GM21381 (cell line): ENCODE data around the gene ANXA11.
A peak's percentile ranks its signal among the peaks of the same experiment; 100 is the strongest.

Source experiments
- ATAC-seq: cut with Tn5 transposase; IDR thresholded peaks from one replicate; pipeline ENCODE4 v1.9.1; 2021; ENCODE audit warnings: mild to moderate bottlenecking, moderate library complexity; ENCODE audit not compliant: unreplicated experiment

ANXA11 gene

GRCh38 chr10:80191589-80192270 is 13.6 kb downstream of the ANXA11 start:
- ATAC-seq, result no peak

DNA sequence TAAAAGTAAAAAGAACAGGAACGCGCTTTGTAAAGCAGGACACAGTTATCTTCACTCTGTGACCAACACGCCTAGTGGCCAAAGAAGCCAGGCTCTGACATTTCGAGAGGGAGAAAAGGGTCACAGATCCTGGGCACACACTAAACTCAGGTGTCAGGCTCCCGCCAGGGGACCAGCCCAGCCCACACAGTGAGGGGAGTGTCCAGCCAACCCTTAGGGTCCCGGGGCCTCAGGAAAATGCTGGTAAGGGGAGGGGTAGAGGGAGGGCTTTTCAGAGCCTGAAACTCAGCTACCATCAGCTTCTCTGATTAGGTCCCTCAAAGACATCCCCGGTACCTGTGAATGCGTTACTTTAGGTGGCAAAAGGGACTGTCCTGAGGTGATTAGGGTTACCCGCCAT is 16.6 kb downstream of the ANXA11 start:
- ATAC-seq, result no peak

- ATAC-seq, result peak; percentile 75
These were observed 17.6 kb downstream of the ANXA11 start for GRCh38 chr10:80187465-80188409.

DNA sequence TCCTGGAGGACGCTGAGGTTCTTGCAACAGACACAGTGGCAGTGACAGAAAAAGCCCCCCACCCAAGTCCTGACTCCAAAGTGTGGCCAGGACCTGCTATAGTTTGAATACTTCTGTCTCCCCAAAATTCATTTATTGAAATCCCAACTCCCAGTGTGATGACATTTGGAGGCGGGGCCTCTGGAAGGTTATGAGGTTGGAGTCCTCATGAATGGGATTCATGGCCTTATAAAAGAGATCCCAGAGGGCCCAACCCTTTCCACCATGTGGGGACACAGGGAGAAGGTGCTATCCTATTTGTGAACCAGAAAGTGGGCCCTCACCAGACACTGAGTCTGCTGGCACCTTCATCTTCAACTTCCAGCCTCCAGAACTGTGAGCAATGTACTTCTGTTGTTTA is 18.3 kb downstream of the ANXA11 start:
- no peak for ATAC-seq

DNA sequence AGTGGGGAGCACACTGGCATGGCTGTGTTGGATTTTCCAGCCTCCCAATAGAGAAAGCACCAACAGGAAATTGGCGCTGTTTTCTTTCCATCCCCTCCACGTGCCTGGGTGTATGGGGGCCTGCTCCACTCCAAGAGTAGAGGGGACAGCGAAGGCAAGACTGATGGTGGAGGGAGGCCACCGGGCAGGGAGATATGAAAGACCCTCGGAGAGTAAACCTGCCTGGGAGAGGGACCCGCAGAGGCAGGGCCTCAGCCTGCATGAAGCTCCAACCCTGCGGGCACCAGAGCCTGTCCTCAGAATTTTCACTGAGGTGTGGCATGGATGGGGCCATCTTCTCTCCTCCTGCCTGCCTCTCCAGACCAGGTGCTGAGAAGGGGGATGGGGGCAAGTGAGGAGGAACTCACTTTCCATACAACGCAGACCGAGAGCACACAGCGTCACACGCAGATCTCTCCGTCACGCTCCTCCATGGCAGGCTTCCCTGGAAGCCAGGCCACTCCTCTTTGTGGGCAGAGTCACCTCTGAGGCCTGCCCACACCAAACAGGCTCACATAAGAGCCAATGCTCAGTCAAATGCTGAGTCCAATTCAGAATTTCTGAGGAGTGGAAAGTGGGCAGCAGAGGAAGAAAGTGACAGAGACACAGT is 18.8 kb downstream of the ANXA11 start:
- no peak for ATAC-seq

- ATAC-seq, result no peak
These were observed 19.6 kb downstream of the ANXA11 start for GRCh38 chr10:80185578-80186299.

- ATAC-seq, result no peak
These were observed 21.0 kb downstream of the ANXA11 start for GRCh38 chr10:80184291-80184690.

DNA sequence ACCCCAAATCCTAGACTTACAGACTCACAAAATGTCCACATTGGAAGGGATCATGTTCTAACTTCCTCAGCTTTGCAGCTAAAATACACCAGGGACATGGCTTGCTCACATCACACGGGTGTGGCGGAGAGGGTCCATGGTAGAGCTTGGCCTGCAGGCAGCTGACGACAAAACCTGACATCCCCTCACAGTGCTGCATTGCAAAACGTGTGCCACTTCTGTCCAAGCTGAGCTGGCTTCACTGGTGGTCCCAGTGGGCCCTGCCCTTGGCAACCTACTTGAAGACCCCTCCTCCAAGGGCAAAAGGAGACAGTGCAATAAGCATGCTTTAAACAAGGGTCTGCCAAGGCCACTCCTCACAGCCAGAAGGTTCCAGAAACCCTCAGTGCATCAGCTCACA is 21.9 kb downstream of the ANXA11 start:
- ATAC-seq, result no peak

- ATAC-seq, result no peak
These were observed 22.4 kb downstream of the ANXA11 start for GRCh38 chr10:80182986-80183385.

DNA sequence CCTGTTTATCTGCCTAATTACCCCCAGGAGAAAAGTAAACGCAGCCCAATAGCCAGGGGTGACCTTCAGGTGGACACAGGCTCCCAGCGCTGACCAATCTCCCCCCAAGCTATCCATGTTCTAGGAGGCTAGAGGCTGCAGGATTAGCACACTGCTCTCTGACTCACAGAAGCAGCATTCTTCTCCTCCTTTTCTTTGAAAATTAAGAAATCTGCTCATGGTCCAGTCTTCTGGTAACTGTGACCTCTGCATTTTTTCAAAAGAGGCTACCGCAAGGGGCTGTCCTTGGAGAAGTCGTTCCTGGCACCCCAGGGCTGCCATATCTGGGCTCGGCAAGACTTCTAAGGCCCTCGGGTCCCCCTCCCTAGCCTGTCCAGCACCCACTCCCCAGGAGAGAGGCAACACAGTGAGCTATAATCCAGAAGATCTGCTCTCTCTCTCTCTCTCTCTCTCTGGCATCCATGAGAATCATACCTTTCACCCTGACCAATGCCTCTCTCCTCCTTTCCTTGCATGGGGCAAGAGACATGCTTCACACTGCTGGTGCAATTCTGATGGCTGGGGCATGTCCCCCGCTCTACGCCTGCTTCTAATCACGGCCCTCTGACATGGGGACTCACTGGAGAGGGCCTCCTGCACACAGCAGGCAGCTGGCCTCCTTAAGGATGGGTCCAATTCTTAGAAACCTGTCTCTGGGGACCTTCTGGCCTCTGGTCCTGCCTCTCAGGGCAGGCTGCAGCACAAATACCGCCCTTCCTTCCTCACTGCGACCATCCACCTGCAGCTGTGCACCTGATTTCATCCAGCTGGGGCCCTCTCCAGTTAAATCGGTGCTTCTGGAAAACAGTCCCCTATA is 27.3 kb downstream of the ANXA11 start:
- no peak for ATAC-seq

- no peak for ATAC-seq
These were observed 28.8 kb downstream of the ANXA11 start for GRCh38 chr10:80176526-80176925.

- ATAC-seq, result no peak
These were observed 30.5 kb downstream of the ANXA11 start for GRCh38 chr10:80174641-80175395.

DNA sequence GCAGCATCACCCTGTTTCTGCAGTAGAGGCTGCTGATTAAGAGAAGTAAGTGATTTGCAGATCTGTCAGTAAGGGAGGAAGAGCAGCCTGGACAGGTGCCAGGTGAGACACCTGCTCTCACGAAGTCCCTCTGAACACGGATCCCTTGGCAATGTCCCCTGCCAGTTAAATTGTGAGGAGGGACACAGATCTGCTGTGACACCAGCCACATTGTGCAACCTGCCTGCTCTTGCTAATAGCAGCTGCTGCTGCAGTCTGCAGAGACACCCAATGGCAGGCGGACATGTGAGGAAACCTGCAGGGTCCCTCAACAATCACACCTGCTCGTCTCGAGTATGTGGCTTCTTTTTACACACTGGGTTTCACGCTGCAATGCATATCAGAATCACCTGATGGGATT is 31.9 kb downstream of the ANXA11 start:
- ATAC-seq, result no peak

GRCh38 chr10:80172896-80173295 is 32.4 kb downstream of the ANXA11 start:
- ATAC-seq, result no peak

DNA sequence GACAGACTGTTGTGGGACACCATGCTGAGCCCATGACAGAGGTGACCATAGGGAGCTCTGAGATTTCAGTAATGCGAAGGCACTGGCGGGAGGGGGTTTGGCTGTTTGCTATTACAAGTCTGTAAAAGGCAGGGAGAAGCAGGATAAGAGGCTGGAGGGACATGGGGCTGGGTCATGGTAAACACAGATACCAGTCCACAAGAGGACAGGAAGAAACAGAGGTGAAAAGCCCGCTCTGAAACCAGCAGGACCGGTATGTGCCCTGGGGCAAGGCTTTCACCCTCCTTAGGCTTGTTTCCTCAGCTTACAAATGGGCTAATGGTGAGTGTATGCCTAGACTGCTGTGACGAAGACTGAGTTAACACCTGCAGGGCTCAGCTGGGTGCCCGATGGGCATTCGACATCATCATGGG is 34.1 kb downstream of the ANXA11 start:
- ATAC-seq, result no peak

DNA sequence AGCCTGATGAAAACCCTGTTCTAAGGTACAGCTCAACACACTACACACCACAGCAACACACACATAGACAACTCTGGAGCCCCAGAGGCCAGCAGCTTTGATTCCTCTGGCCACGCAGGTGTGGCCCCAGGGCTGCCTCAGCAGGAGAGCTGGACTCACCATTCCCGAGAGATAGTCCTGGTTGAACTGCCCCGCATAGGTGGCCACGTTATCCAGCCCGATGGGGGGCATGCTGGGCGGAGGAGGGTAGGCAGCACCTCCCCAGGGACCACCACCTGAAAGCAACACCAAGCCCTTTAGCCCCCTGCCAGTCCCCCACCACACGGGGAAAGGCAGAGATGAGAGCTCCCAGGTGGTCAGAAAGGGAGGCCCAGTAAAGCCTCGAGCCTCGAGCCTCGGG is 34.7 kb downstream of the ANXA11 start:
- ATAC-seq, result no peak

- ATAC-seq, result no peak
These were observed 35.3 kb downstream of the ANXA11 start for GRCh38 chr10:80170026-80170425.

GRCh38 chr10:80168679-80169380 is 36.5 kb downstream of the ANXA11 start:
- no peak for ATAC-seq

- ATAC-seq, result no peak
These were observed 37.2 kb downstream of the ANXA11 start for GRCh38 chr10:80168162-80168511.
